ENCODE data around the gene TLX2.

- no peak for TF ChIP-seq POLR2AphosphoS5 (IDR thresholded peaks at IDR 0.05; ENCODE audit: insufficient read depth in 1 of 2, low read depth in 1 of 2)
- no peak for TF ChIP-seq POLR2A (IDR thresholded peaks at IDR 0.05)
- TF ChIP-seq CTCF (IDR thresholded peaks at IDR 0.05), result no peak
Observed at GRCh38 chr2:74491648-74492544, 22.4 kb upstream of the TLX2 start.

Measured in vagina (tissue), 2 donors.